CD4-positive, alpha-beta T cell treated with Interleukin-17A for 4 hours (primary cell): ENCODE data around the gene OR4F6.

ENCODE experiments used
- DNase-seq: peaks from one replicate; pipeline ENCODE4 v3.0.0-alpha.2; 2020; ENCODE audit warnings: mixed read lengths

The OR4F6 gene

GRCh38 chr15:101805605-101806345 is 2.5 kb downstream of the OR4F6 start:
- no peak for DNase-seq

- DNase-seq: no peak
Measured at GRCh38 chr15:101807345-101807945, 4.1 kb downstream of the OR4F6 start.

GRCh38 chr15:101808201-101808600 is 4.9 kb downstream of the OR4F6 start:
- DNase-seq: no peak

- DNase-seq: no peak
Measured at GRCh38 chr15:101810456-101810855, 7.1 kb downstream of the OR4F6 start.

- no peak for DNase-seq
Measured at GRCh38 chr15:101810876-101811275, 7.6 kb downstream of the OR4F6 start.

GRCh38 chr15:101811902-101812301 is 8.6 kb downstream of the OR4F6 start, which contains the start of gene OR4F15:
Gene OR4F15, plus strand, starts transcription at chr15:101812202. Its CDS starts 5,985 bp downstream, at chr15:101818187.
- DNase-seq: no peak

- no peak for DNase-seq
Measured at GRCh38 chr15:101813803-101814534, 10.7 kb downstream of the OR4F6 start.

- DNase-seq: no peak
Measured at GRCh38 chr15:101820781-101821180, 17.5 kb downstream of the OR4F6 start.

GRCh38 chr15:101827257-101827656 is 23.9 kb downstream of the OR4F6 start:
- no peak for DNase-seq

GRCh38 chr15:101828774-101829173 is 25.5 kb downstream of the OR4F6 start:
- DNase-seq: no peak

- DNase-seq: no peak
Measured at GRCh38 chr15:101841656-101842055, 38.3 kb downstream of the OR4F6 start.

GRCh38 chr15:101844916-101845315 is 41.6 kb downstream of the OR4F6 start:
- no peak for DNase-seq

GRCh38 chr15:101852356-101852755 is 49.0 kb downstream of the OR4F6 start:
- DNase-seq: no peak
